ENCODE data around the gene PPFIBP1.

GRCh38 chr12:27743601-27744000 is 219.6 kb downstream of the PPFIBP1 start:
- no peak for TF ChIP-seq POLR2A (IDR thresholded peaks at IDR 0.05)
- TF ChIP-seq CTCF (IDR thresholded peaks at IDR 0.05): no peak

Measured in prostate gland (tissue), 2 donors.